K562 (cell line): Measurements from ENCODE around the gene MOB1B. TPM values are rescaled to one million over a fixed set of nuclear protein-coding genes. Genes with fewer than 3 reads are reported as not detected.

Source experiments
- BCOR ChIP-seq: fragments of 450-650 bp; IDR thresholded peaks from 2 replicates; pipeline ENCODE4 v1.6.1; 2016
- HMG20A ChIP-seq: fragments of 450-650 bp; formaldehyde crosslinking; conservative IDR thresholded peaks from 2 replicates; pipeline ENCODE4 v1.4.0; 2020; ENCODE audit warnings: mild to moderate bottlenecking, mixed read lengths
- PCBP1 ChIP-seq: fragments of 200-400 bp; formaldehyde crosslinking; IDR thresholded peaks from 2 replicates; pipeline ENCODE4 v1.6.1; 2018; ENCODE audit warnings: mild to moderate bottlenecking, low read depth, low read length; ENCODE audit not compliant: poor library complexity, severe bottlenecking
- SNRNP70 ChIP-seq: fragments of 200-400 bp; formaldehyde crosslinking; optimal IDR thresholded peaks from 2 replicates; pipeline ENCODE3; 2017; ENCODE audit warnings: low read depth, low read length
- SUPT5H ChIP-seq: fragments of 450-650 bp; IDR thresholded peaks from 2 replicates; pipeline ENCODE4 v1.6.1; 2016
- ZNF253 ChIP-seq: fragments of 250-450 bp; sonication (Bioruptor Pico); conservative IDR thresholded peaks from 2 replicates; pipeline ENCODE4 v1.6.1; 2021; ENCODE audit warnings: mild to moderate bottlenecking
- polyA plus RNA-seq, 8 experiments: library from polyadenylated mRNA; depleted of rRNA in 4 of 8; stranded (reverse) in 5 of 8; unstranded in 3 of 8; fragments of >200 nt; fragmentation: Nextera tagmentation in 2 of 8; fragmentation: Illumina TruSeq in 1 of 8; extraction: Ambion mirVana in 2 of 8; extraction: Trizol in 1 of 8; gene quantifications; 2 replicates each; pipeline versions ENCODE4 v1.2.1 to v1.2.3, GENCODE V29; 2011 to 2014; ENCODE audit warnings: inconsistent platforms in 1 of 8, missing spikeins in 1 of 8
- total RNA-seq, 7 experiments: library from RNA; depleted of rRNA in 6 of 7; stranded (reverse); fragments of >200 nt in 6 of 7; fragmentation: Illumina TruSeq in 2 of 7; extraction: Trizol in 2 of 7; gene quantifications; 2 replicates each; pipeline versions ENCODE4 v1.2.1 to v1.2.3, GENCODE V29; 2011 to 2021; ENCODE audit warnings: low replicate concordance in 1 of 7
- TF ChIP-seq, protein P1 (sequence below): fragments of 200-600 bp; sonication (generic); IDR thresholded peaks from one replicate; pipeline ENCODE4 v1.6.1; 2012; ENCODE audit warnings: mild to moderate bottlenecking, low read depth, low read length, inconsistent platforms
- TF ChIP-seq, protein P2 (sequence below), 2 experiments: fragments of 450-650 bp in 1 of 2; IDR thresholded peaks; 2 replicates each; pipeline ENCODE4 v1.6.1; 2011 to 2017; ENCODE audit warnings: low read depth in 2 of 2, antibody characterized with exemption in 1 of 2, borderline replicate concordance in 1 of 2, low read length in 1 of 2, mild to moderate bottlenecking in 1 of 2, mixed read lengths in 1 of 2; ENCODE audit not compliant: control insufficient read depth in 1 of 2
- TF ChIP-seq, protein P3 (sequence below): fragments of 200-800 bp; sonication (Bioruptor generic); IDR thresholded peaks from 2 replicates; pipeline ENCODE4 v1.6.1; 2017; ENCODE audit warnings: missing genetic modification characterization, missing compliant biosample characterization

The MOB1B gene
- total and polyA plus RNA-seq, 9 of the 15 experiments (the other 6 are each of a cell fraction or from before 2014, with no cell fraction given) = 8.4 to 37.8 (median 19.0) TPM

DNA sequence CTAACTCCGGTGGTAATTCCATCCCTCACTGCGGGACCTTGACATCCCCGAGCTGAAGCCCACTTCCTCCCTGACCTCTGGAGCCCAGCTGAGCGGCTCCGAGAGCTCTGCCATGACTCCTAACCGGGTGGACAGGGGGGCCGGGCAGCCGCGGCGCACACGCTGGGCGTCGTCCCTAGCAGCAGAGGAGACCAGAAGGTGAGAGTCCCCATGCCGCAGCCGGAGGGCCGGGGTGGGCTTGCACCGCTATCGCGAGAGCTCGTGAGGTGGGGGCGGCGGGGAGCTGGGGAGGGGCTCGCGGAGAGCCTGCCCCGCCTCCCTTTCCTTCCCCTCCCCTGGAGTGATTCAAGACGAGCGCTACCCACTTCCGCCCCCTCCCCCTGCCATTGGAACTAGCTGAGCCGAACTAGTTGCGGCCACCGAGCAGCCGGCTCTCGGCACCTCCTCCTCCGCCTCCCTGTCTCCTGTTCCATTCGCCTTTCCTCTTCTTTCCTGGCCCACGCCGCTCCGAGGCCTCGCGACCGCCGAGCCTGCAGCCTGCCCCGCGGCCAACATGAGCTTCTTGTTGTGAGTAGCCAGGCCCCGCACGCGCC is at the start of gene MOB1B (continued):
- TF ChIP-seq, protein P1, sequence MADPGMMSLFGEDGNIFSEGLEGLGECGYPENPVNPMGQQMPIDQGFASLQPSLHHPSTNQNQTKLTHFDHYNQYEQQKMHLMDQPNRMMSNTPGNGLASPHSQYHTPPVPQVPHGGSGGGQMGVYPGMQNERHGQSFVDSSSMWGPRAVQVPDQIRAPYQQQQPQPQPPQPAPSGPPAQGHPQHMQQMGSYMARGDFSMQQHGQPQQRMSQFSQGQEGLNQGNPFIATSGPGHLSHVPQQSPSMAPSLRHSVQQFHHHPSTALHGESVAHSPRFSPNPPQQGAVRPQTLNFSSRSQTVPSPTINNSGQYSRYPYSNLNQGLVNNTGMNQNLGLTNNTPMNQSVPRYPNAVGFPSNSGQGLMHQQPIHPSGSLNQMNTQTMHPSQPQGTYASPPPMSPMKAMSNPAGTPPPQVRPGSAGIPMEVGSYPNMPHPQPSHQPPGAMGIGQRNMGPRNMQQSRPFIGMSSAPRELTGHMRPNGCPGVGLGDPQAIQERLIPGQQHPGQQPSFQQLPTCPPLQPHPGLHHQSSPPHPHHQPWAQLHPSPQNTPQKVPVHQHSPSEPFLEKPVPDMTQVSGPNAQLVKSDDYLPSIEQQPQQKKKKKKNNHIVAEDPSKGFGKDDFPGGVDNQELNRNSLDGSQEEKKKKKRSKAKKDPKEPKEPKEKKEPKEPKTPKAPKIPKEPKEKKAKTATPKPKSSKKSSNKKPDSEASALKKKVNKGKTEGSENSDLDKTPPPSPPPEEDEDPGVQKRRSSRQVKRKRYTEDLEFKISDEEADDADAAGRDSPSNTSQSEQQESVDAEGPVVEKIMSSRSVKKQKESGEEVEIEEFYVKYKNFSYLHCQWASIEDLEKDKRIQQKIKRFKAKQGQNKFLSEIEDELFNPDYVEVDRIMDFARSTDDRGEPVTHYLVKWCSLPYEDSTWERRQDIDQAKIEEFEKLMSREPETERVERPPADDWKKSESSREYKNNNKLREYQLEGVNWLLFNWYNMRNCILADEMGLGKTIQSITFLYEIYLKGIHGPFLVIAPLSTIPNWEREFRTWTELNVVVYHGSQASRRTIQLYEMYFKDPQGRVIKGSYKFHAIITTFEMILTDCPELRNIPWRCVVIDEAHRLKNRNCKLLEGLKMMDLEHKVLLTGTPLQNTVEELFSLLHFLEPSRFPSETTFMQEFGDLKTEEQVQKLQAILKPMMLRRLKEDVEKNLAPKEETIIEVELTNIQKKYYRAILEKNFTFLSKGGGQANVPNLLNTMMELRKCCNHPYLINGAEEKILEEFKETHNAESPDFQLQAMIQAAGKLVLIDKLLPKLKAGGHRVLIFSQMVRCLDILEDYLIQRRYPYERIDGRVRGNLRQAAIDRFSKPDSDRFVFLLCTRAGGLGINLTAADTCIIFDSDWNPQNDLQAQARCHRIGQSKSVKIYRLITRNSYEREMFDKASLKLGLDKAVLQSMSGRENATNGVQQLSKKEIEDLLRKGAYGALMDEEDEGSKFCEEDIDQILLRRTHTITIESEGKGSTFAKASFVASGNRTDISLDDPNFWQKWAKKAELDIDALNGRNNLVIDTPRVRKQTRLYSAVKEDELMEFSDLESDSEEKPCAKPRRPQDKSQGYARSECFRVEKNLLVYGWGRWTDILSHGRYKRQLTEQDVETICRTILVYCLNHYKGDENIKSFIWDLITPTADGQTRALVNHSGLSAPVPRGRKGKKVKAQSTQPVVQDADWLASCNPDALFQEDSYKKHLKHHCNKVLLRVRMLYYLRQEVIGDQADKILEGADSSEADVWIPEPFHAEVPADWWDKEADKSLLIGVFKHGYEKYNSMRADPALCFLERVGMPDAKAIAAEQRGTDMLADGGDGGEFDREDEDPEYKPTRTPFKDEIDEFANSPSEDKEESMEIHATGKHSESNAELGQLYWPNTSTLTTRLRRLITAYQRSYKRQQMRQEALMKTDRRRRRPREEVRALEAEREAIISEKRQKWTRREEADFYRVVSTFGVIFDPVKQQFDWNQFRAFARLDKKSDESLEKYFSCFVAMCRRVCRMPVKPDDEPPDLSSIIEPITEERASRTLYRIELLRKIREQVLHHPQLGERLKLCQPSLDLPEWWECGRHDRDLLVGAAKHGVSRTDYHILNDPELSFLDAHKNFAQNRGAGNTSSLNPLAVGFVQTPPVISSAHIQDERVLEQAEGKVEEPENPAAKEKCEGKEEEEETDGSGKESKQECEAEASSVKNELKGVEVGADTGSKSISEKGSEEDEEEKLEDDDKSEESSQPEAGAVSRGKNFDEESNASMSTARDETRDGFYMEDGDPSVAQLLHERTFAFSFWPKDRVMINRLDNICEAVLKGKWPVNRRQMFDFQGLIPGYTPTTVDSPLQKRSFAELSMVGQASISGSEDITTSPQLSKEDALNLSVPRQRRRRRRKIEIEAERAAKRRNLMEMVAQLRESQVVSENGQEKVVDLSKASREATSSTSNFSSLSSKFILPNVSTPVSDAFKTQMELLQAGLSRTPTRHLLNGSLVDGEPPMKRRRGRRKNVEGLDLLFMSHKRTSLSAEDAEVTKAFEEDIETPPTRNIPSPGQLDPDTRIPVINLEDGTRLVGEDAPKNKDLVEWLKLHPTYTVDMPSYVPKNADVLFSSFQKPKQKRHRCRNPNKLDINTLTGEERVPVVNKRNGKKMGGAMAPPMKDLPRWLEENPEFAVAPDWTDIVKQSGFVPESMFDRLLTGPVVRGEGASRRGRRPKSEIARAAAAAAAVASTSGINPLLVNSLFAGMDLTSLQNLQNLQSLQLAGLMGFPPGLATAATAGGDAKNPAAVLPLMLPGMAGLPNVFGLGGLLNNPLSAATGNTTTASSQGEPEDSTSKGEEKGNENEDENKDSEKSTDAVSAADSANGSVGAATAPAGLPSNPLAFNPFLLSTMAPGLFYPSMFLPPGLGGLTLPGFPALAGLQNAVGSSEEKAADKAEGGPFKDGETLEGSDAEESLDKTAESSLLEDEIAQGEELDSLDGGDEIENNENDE = no peak
- TF ChIP-seq BCOR (peak; percentile 48; the same call in 1 of the 2 replicates), SNRNP70 (no peak), HMG20A (no peak), ZNF253 (no peak), SUPT5H (peak; percentile 85), PCBP1 (peak; percentile 51)
- TF ChIP-seq, protein P2, sequence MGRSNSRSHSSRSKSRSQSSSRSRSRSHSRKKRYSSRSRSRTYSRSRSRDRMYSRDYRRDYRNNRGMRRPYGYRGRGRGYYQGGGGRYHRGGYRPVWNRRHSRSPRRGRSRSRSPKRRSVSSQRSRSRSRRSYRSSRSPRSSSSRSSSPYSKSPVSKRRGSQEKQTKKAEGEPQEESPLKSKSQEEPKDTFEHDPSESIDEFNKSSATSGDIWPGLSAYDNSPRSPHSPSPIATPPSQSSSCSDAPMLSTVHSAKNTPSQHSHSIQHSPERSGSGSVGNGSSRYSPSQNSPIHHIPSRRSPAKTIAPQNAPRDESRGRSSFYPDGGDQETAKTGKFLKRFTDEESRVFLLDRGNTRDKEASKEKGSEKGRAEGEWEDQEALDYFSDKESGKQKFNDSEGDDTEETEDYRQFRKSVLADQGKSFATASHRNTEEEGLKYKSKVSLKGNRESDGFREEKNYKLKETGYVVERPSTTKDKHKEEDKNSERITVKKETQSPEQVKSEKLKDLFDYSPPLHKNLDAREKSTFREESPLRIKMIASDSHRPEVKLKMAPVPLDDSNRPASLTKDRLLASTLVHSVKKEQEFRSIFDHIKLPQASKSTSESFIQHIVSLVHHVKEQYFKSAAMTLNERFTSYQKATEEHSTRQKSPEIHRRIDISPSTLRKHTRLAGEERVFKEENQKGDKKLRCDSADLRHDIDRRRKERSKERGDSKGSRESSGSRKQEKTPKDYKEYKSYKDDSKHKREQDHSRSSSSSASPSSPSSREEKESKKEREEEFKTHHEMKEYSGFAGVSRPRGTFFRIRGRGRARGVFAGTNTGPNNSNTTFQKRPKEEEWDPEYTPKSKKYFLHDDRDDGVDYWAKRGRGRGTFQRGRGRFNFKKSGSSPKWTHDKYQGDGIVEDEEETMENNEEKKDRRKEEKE (IDR thresholded peaks at IDR 0.05; ENCODE audit: borderline replicate concordance in 1 of 2, control insufficient read depth in 1 of 2, low read depth in 2 of 2, low read length in 1 of 2) = no peak
- TF ChIP-seq, protein P3, sequence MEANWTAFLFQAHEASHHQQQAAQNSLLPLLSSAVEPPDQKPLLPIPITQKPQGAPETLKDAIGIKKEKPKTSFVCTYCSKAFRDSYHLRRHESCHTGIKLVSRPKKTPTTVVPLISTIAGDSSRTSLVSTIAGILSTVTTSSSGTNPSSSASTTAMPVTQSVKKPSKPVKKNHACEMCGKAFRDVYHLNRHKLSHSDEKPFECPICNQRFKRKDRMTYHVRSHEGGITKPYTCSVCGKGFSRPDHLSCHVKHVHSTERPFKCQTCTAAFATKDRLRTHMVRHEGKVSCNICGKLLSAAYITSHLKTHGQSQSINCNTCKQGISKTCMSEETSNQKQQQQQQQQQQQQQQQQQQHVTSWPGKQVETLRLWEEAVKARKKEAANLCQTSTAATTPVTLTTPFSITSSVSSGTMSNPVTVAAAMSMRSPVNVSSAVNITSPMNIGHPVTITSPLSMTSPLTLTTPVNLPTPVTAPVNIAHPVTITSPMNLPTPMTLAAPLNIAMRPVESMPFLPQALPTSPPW (CRISPR knock-in tag) = peak; percentile 97
